ENCODE measurements around the gene GREB1.

DNA sequence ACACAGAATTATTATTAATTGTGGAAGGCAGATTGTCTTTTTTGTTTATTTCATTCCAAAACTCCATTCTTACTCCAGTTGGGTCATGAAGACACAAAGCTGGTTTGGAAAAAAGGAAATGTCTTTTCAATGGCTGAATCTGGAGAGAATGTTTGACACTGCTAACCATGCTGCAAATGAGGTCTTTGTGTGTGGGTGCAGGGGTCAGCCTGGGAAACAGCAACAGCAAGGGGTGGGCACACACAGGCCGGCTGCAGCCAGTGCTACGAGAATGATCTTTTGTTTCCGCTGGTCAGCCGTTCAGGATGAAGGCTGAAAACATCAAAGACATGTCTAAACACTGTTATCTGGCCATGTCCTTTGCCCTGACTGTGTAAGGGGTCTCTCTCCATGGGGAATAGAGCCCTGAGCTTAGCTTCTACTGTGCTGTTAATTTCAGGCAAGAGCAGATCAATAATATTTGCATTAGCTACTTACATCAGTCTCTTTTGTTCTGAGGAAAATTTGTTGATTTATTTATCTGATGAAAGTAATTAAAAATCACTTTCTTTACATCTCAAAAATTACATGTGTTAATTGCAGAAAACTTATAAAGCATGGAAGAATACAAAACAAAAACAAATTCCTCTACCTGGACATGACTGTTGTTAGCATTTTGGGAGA is 34.6 kb upstream of the GREB1 start:
- TF ChIP-seq, protein P1, sequence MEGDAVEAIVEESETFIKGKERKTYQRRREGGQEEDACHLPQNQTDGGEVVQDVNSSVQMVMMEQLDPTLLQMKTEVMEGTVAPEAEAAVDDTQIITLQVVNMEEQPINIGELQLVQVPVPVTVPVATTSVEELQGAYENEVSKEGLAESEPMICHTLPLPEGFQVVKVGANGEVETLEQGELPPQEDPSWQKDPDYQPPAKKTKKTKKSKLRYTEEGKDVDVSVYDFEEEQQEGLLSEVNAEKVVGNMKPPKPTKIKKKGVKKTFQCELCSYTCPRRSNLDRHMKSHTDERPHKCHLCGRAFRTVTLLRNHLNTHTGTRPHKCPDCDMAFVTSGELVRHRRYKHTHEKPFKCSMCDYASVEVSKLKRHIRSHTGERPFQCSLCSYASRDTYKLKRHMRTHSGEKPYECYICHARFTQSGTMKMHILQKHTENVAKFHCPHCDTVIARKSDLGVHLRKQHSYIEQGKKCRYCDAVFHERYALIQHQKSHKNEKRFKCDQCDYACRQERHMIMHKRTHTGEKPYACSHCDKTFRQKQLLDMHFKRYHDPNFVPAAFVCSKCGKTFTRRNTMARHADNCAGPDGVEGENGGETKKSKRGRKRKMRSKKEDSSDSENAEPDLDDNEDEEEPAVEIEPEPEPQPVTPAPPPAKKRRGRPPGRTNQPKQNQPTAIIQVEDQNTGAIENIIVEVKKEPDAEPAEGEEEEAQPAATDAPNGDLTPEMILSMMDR (conservative IDR thresholded peaks at IDR 0.05 in 1 of 2, IDR thresholded peaks at IDR 0.05 in 1 of 2; ENCODE audit: extremely low read depth in 1 of 2, insufficient read depth in 1 of 2, low read depth in 1 of 2, low read length in 2 of 2), result no peak
- TF ChIP-seq EZH2 (IDR thresholded peaks at IDR 0.05; ENCODE audit: borderline replicate concordance, low read length), result no peak
